Neuron (in vitro differentiated cells): ENCODE results near the gene CSH2.
"Not testable (repeated sequence)": the region's sequence is repeated elsewhere in the genome, so short reads cannot be mapped to it uniquely, and the experiment has no call there.

Source experiments
- H2AFZ ChIP-seq: one replicate; pipeline ENCODE4 v1.6.1; 2013; ENCODE audit warnings: low read depth, mild to moderate bottlenecking, inconsistent platforms, low read length, moderate library complexity
- H3K27me3 ChIP-seq: one replicate; pipeline ENCODE4 v1.6.1; 2013; ENCODE audit warnings: low read length; ENCODE audit not compliant: insufficient read depth
- H3K36me3 ChIP-seq: one replicate; pipeline ENCODE4 v1.6.1; 2013; ENCODE audit warnings: low read length; ENCODE audit not compliant: insufficient read depth
- H3K4me1 ChIP-seq: one replicate; pipeline ENCODE4 v1.6.1; 2013; ENCODE audit warnings: low read length; ENCODE audit not compliant: insufficient read depth
- H3K4me3 ChIP-seq: 2 replicates; pipeline ENCODE4 v1.5.1; 2013; ENCODE audit warnings: mild to moderate bottlenecking, low read length, moderate library complexity
- H3K9me3 ChIP-seq: one replicate; pipeline ENCODE4 v1.6.1; 2013; ENCODE audit warnings: low read length

CSH2 gene

DNA sequence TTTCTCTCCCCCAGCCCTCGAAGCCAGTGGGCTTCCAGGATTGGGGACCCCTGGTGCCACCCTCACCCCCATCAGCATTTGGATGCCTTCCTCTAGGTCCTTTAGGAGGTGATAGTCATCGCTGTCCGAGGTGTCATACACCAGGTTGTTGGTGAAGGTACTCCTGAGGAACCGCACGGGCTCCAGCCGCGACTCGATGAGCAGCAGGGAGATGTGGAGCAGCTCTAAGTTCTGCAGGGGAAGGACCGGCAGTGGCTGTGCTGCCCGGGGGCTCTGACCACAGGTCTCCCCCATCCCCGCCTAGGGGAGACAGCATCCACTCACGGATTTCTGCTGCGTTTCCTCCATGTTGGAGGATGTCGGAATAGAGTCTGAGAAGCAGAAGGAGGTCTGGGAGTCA, 36.6 kb upstream of the CSH2 start:
- no peak overlapping the region for H3K4me3 ChIP-seq
- no peaks in the 10 kb centered on the region for H3K4me1 ChIP-seq
- H2AFZ ChIP-seq, result no peak overlapping the region
- H3K27me3 ChIP-seq, result no peaks in the 10 kb centered on the region
- no peaks in the 10 kb centered on the region for H3K36me3 ChIP-seq
- H3K9me3 ChIP-seq, result no peaks in the 10 kb centered on the region

DNA sequence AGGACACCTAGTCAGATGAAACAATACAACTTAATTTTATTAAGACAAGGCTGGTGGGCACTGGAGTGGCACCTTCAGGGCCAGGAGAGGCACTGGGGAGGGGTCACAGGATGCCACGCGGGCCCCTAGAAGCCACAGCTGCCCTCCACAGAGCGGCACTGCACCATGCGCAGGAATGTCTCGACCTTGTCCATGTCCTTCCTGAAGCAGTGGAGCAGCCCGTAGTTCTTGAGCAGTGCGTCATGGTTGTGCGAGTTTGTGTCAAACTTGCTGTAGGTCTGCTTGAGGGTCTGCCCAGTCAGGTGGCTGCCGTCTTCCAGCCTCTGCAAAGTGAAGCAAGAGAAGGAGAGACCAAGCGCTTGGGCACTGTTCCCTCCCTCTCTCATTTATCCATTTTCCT, 36.1 kb upstream of the CSH2 start:
- not testable (repeated sequence) for H3K9me3 ChIP-seq, H3K4me3 ChIP-seq, H3K27me3 ChIP-seq, H2AFZ ChIP-seq, H3K36me3 ChIP-seq, H3K4me1 ChIP-seq

DNA sequence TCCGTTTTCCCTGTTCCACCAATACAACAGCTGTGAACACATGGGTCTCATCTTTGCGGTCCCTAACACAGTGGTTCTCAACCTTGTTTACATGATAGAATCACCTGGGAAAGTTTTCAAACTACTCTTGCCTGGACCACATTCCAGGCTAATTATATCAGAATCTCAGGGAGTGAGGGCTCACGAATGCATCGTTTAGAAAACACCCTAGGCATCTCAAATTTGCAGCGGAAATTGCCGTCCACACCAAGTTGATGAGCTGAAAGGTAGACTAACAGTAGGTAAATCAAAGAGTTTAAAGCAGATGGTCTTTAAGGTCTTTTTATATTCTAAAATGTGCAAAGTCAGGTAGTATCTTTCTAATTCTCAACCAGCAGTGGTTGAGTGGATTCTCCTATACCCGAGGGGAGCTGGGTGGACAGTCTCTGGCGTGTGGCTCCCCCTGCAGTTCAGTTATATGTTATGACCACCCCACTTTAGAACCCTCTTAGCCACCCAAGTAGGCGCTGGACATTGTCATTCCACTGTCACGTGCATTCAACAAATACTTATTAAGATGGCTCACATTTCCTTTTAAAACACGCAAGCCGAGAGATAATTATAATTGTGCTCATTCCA, 33.8 kb upstream of the CSH2 start:
- H3K27me3 ChIP-seq, H3K36me3 ChIP-seq, H3K4me3 ChIP-seq, H3K9me3 ChIP-seq, H2AFZ ChIP-seq, H3K4me1 ChIP-seq: not testable (repeated sequence)

DNA sequence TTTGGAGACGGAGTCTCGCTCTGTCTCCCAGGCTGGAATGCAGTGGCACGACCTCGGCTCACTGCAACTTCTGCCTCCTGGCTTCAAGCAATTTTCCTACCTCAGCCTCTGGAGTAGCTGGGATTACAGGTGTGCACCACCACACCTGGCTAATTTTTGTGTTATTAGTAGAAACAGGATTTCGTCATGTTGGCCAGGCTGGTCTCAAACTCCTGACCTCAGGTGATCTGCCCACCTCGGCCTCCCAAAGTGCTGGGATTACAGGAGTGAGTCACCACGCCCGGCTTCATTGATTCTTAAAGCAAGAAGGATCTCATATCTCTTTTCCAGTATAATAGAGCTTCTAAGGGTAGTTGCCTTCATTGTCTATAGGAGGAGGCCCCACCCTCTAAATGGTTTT, 31.3 kb upstream of the CSH2 start:
- H3K36me3 ChIP-seq, H3K4me1 ChIP-seq, H3K9me3 ChIP-seq, H3K4me3 ChIP-seq, H3K27me3 ChIP-seq, H2AFZ ChIP-seq: not testable (repeated sequence)

GRCh38 chr17:63903787-63904201, 30.3 kb upstream of the CSH2 start:
- H2AFZ ChIP-seq, H3K4me1 ChIP-seq, H3K27me3 ChIP-seq, H3K9me3 ChIP-seq, H3K36me3 ChIP-seq, H3K4me3 ChIP-seq: not testable (repeated sequence)

GRCh38 chr17:63901971-63902370, 28.5 kb upstream of the CSH2 start:
- H3K9me3 ChIP-seq, H3K4me1 ChIP-seq: not testable (repeated sequence)

GRCh38 chr17:63898899-63899798, 25.7 kb upstream of the CSH2 start:
- H3K4me3 ChIP-seq, H3K36me3 ChIP-seq, H3K27me3 ChIP-seq, H3K9me3 ChIP-seq, H3K4me1 ChIP-seq, H2AFZ ChIP-seq: not testable (repeated sequence)

More at GRCh38 chr17:63901971-63902370, 28.5 kb upstream of the CSH2 start:
- H2AFZ ChIP-seq, H3K36me3 ChIP-seq, H3K27me3 ChIP-seq, H3K4me3 ChIP-seq: not testable (repeated sequence)

GRCh38 chr17:63896524-63897354, 23.3 kb upstream of the CSH2 start, which contains the start of gene CSH1:
Gene CSH1 (minus strand): TSS chr17:63896574. CDS start chr17:63896511, 63 bp downstream.
- H3K9me3 ChIP-seq, H2AFZ ChIP-seq, H3K27me3 ChIP-seq, H3K36me3 ChIP-seq, H3K4me1 ChIP-seq, H3K4me3 ChIP-seq: not testable (repeated sequence)

- not testable (repeated sequence) for H3K36me3 ChIP-seq, H2AFZ ChIP-seq, H3K4me1 ChIP-seq, H3K4me3 ChIP-seq, H3K27me3 ChIP-seq, H3K9me3 ChIP-seq
Measured at GRCh38 chr17:63894821-63895220, 21.3 kb upstream of the CSH2 start.

- H3K4me3 ChIP-seq, H3K27me3 ChIP-seq, H3K4me1 ChIP-seq, H2AFZ ChIP-seq, H3K36me3 ChIP-seq, H3K9me3 ChIP-seq: not testable (repeated sequence)
Measured at GRCh38 chr17:63894021-63894420, 20.5 kb upstream of the CSH2 start.

- not testable (repeated sequence) for H3K4me1 ChIP-seq, H3K9me3 ChIP-seq, H2AFZ ChIP-seq, H3K4me3 ChIP-seq, H3K27me3 ChIP-seq, H3K36me3 ChIP-seq
Measured at GRCh38 chr17:63892316-63893037, 19.0 kb upstream of the CSH2 start.

- H2AFZ ChIP-seq, H3K36me3 ChIP-seq, H3K27me3 ChIP-seq: not testable (repeated sequence)
Measured at GRCh38 chr17:63889026-63889848, 15.8 kb upstream of the CSH2 start.

More at GRCh38 chr17:63889026-63889848, 15.8 kb upstream of the CSH2 start:
- not testable (repeated sequence) for H3K4me1 ChIP-seq, H3K4me3 ChIP-seq, H3K9me3 ChIP-seq
